ENCODE measurements around the gene BFSP2. TPM values are rescaled to one million over a fixed set of nuclear protein-coding genes. Genes with fewer than 3 reads are reported as not detected.

BFSP2 gene
- total and polyA plus RNA-seq, 2 of the 13 experiments (the other 11 are each of a cell fraction or from before 2014, with no cell fraction given): not detected

- intact Hi-C loops (cut with micrococcal nuclease; ENCODE audit: unreplicated experiment) (no loop called here), in situ Hi-C loops (cut with HindIII; ENCODE audit: extremely low pct_ligation_motif_present, low pct_unique_long_range_greater_than_20kb) (loop anchor here (10.0 kb wide), 1 partner anchor 107 kb away; the partner anchor contains the start of gene CDV3)
- WGBS (ENCODE audit: low lambda C conversion rate): 77% methylated on average over 2 of the region's 2 CpGs
- Histone ChIP-seq H3K9me3 (ENCODE audit: low read length) (no peaks in the 10 kb centered on the region), H2AFZ (ENCODE audit: low read length) (no peak overlapping the region), H3K27ac (ENCODE audit: extremely low read length, insufficient read depth, low read length) (no peak overlapping the region), H3K4me3 (replicated peaks in 1 of 3; ENCODE audit: insufficient read depth in 1 of 3, low read depth in 2 of 3, low read length in 3 of 3) (no peak overlapping the region), H3K4me1 (ENCODE audit: insufficient read depth, low read length) (peaks cover 27% of the 10 kb centered on the region), H4K20me1 (ENCODE audit: insufficient read depth, low read length) (no peaks in the 10 kb centered on the region), H3K36me3 (replicated peaks in 1 of 2; ENCODE audit: control insufficient read depth in 1 of 2, insufficient read depth in 2 of 2, low read length in 2 of 2) (no peaks in the 10 kb centered on the region), H3K79me2 (ENCODE audit: insufficient read depth, low read length) (no peaks in the 10 kb centered on the region), H3K4me2 (ENCODE audit: low read depth, low read length) (no peak overlapping the region), H3K27me3 (ENCODE audit: control insufficient read depth in 1 of 2, insufficient read depth in 2 of 2, low read length in 2 of 2) (no peaks in the 10 kb centered on the region), H3K9ac (ENCODE audit: insufficient read depth, low read depth, low read length) (no peak overlapping the region)
- BruUV-seq (replicated peaks): no TSS peak
- TF ChIP-seq ZNF800 (CRISPR knock-in tag; IDR thresholded peaks at IDR 0.05) (no peak), HES4 (CRISPR knock-in tag; IDR thresholded peaks at IDR 0.05; ENCODE audit: borderline replicate concordance) (no peak), ZNF629 (CRISPR knock-in tag; conservative IDR thresholded peaks at IDR 0.05) (peak; percentile 71), ZNF326 (CRISPR knock-in tag; IDR thresholded peaks at IDR 0.05; ENCODE audit: borderline replicate concordance) (no peak), NAIF1 (CRISPR knock-in tag; IDR thresholded peaks at IDR 0.05; ENCODE audit: borderline replicate concordance) (no peak)
- TF ChIP-seq, protein P1, sequence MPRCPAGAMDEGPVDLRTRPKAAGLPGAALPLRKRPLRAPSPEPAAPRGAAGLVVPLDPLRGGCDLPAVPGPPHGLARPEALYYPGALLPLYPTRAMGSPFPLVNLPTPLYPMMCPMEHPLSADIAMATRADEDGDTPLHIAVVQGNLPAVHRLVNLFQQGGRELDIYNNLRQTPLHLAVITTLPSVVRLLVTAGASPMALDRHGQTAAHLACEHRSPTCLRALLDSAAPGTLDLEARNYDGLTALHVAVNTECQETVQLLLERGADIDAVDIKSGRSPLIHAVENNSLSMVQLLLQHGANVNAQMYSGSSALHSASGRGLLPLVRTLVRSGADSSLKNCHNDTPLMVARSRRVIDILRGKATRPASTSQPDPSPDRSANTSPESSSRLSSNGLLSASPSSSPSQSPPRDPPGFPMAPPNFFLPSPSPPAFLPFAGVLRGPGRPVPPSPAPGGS (CRISPR knock-in tag; IDR thresholded peaks at IDR 0.05): no peak
- CTCF ChIA-PET (ENCODE audit: low intra/inter-chr PET ratio, low total read pairs): no interaction called here
- POLR2A ChIA-PET: interaction anchor here (1.5 to 2.5 kb wide), 2 partner anchors 15 to 105 kb away, joined by 4 to 16 read pairs; partner anchors contain the start of gene CDV3
- DNase-seq (ENCODE audit: low spot score): no peak
- no peak for ATAC-seq
- FAIRE-seq: no peak
Observed at GRCh38 chr3:133467780-133468179, 67.9 kb downstream of the BFSP2 start.
